WTC11 (cell line): ENCODE data around the gene CFAP99.
"Not testable (repeated sequence)": the region's sequence is repeated elsewhere in the genome, so short reads cannot be mapped to it uniquely, and the experiment has no call there.

ENCODE experiments used
- ZNF317 ChIP-seq: sonication (generic); formaldehyde crosslinking; IDR thresholded peaks from 2 replicates; pipeline ENCODE4 v1.8.1; 2023; ENCODE audit warnings: low read depth, mild to moderate bottlenecking, moderate library complexity, missing genetic modification reagents, borderline replicate concordance
- TF ChIP-seq, protein P1 (sequence below): fragments of 200-600 bp; IDR thresholded peaks from 2 replicates; pipeline ENCODE4 v1.8.0; 2022; ENCODE audit warnings: antibody characterized with exemption
- TF ChIP-seq, protein P2 (sequence below): sonication (generic); formaldehyde crosslinking; IDR thresholded peaks from 2 replicates; pipeline ENCODE4 v1.8.0; 2022; ENCODE audit warnings: missing genetic modification reagents

DNA sequence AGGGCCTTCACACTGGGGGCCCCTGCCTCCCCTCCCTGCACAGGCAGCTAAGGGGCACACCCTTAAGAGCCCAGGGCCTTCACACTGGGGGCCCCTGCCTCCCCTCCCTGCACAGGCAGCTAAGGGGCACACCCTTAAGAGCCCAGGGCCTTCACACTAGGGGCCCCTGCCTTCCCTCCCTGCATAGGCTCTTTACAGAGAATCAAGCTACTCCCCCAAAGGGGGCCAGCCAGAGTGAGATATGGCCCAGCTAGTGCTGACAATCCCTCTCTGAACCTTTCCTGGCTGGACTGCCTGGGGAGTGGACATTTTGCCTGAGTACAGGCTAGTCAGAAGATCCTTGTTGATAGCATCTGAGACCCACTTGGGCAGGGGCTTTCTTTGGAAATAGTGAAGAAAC lies 46.8 kb downstream of the CFAP99 start:
- TF ChIP-seq, protein P1, sequence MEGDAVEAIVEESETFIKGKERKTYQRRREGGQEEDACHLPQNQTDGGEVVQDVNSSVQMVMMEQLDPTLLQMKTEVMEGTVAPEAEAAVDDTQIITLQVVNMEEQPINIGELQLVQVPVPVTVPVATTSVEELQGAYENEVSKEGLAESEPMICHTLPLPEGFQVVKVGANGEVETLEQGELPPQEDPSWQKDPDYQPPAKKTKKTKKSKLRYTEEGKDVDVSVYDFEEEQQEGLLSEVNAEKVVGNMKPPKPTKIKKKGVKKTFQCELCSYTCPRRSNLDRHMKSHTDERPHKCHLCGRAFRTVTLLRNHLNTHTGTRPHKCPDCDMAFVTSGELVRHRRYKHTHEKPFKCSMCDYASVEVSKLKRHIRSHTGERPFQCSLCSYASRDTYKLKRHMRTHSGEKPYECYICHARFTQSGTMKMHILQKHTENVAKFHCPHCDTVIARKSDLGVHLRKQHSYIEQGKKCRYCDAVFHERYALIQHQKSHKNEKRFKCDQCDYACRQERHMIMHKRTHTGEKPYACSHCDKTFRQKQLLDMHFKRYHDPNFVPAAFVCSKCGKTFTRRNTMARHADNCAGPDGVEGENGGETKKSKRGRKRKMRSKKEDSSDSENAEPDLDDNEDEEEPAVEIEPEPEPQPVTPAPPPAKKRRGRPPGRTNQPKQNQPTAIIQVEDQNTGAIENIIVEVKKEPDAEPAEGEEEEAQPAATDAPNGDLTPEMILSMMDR = not testable (repeated sequence)
- TF ChIP-seq, protein P2, sequence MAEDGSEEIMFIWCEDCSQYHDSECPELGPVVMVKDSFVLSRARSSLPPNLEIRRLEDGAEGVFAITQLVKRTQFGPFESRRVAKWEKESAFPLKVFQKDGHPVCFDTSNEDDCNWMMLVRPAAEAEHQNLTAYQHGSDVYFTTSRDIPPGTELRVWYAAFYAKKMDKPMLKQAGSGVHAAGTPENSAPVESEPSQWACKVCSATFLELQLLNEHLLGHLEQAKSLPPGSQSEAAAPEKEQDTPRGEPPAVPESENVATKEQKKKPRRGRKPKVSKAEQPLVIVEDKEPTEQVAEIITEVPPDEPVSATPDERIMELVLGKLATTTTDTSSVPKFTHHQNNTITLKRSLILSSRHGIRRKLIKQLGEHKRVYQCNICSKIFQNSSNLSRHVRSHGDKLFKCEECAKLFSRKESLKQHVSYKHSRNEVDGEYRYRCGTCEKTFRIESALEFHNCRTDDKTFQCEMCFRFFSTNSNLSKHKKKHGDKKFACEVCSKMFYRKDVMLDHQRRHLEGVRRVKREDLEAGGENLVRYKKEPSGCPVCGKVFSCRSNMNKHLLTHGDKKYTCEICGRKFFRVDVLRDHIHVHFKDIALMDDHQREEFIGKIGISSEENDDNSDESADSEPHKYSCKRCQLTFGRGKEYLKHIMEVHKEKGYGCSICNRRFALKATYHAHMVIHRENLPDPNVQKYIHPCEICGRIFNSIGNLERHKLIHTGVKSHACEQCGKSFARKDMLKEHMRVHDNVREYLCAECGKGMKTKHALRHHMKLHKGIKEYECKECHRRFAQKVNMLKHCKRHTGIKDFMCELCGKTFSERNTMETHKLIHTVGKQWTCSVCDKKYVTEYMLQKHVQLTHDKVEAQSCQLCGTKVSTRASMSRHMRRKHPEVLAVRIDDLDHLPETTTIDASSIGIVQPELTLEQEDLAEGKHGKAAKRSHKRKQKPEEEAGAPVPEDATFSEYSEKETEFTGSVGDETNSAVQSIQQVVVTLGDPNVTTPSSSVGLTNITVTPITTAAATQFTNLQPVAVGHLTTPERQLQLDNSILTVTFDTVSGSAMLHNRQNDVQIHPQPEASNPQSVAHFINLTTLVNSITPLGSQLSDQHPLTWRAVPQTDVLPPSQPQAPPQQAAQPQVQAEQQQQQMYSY (CRISPR knock-in tag) = not testable (repeated sequence)
- TF ChIP-seq ZNF317 (CRISPR knock-in tag) = not testable (repeated sequence)
